T-helper 1 cell treated with Interleukin-12 subunit alpha and Interleukin-12 subunit beta and Interleukin-4 antibody, amounts not matched to agents 30 μg/mL and 1 μg/mL, for 36 hours (primary cell): ENCODE results near the gene PALD1.
"Not testable (repeated sequence)": the region's sequence is repeated elsewhere in the genome, so short reads cannot be mapped to it uniquely, and the experiment has no call there.

ENCODE experiments used
- H3K27ac Mint-ChIP-seq: one replicate; pipeline ENCODE4 v1.8.0; 2021; ENCODE audit warnings: mild to moderate bottlenecking, mixed read lengths
- H3K27me3 Mint-ChIP-seq: one replicate; pipeline ENCODE4 v1.8.0; 2021; ENCODE audit warnings: low read depth, mixed read lengths
- H3K36me3 Mint-ChIP-seq: one replicate; pipeline ENCODE4 v1.8.0; 2021; ENCODE audit warnings: low read depth, mixed read lengths
- H3K4me1 Mint-ChIP-seq: one replicate; pipeline ENCODE4 v1.8.0; 2021; ENCODE audit warnings: low read depth, mixed read lengths
- H3K4me3 Mint-ChIP-seq: one replicate; pipeline ENCODE4 v1.8.0; 2021; ENCODE audit warnings: mild to moderate bottlenecking, moderate library complexity, mixed read lengths
- H3K9me3 Mint-ChIP-seq: one replicate; pipeline ENCODE4 v1.8.0; 2021; ENCODE audit warnings: mixed read lengths

The PALD1 gene

GRCh38 chr10:70466951-70467350 is 11.6 kb upstream of the PALD1 start:
- Mint-ChIP-seq H3K4me3 (no peak overlapping the region), H3K36me3 (no peaks in the 10 kb centered on the region), H3K27me3 (peaks cover 14% of the 10 kb centered on the region), H3K4me1 (no peaks in the 10 kb centered on the region), H3K9me3 (no peaks in the 10 kb centered on the region), H3K27ac (no peak overlapping the region)

GRCh38 chr10:70472799-70473454 is 5.6 kb upstream of the PALD1 start:
- no peaks in the 10 kb centered on the region for H3K9me3 Mint-ChIP-seq
- peaks cover 45% of the 10 kb centered on the region for H3K27me3 Mint-ChIP-seq
- H3K4me3 Mint-ChIP-seq = no peak overlapping the region
- no peaks in the 10 kb centered on the region for H3K36me3 Mint-ChIP-seq
- H3K4me1 Mint-ChIP-seq = peaks cover 8% of the 10 kb centered on the region
- H3K27ac Mint-ChIP-seq = no peak overlapping the region

- no peaks in the 10 kb centered on the region for H3K9me3 Mint-ChIP-seq
- peaks cover 11% of the 10 kb centered on the region for H3K4me1 Mint-ChIP-seq
- H3K36me3 Mint-ChIP-seq = no peaks in the 10 kb centered on the region
- no peak overlapping the region for H3K4me3 Mint-ChIP-seq
- H3K27me3 Mint-ChIP-seq = peaks cover 52% of the 10 kb centered on the region
- H3K27ac Mint-ChIP-seq = no peak overlapping the region
Measured at GRCh38 chr10:70474780-70475179, 3.8 kb upstream of the PALD1 start.

- peaks cover 61% of the 10 kb centered on the region for H3K27me3 Mint-ChIP-seq
- H3K9me3 Mint-ChIP-seq = no peaks in the 10 kb centered on the region
- no peak overlapping the region for H3K4me3 Mint-ChIP-seq
- H3K27ac Mint-ChIP-seq = no peak overlapping the region
- peaks cover 20% of the 10 kb centered on the region for H3K4me1 Mint-ChIP-seq
- no peaks in the 10 kb centered on the region for H3K36me3 Mint-ChIP-seq
Measured at GRCh38 chr10:70475661-70476060, 2.9 kb upstream of the PALD1 start.

GRCh38 chr10:70476249-70477035 is 2.1 kb upstream of the PALD1 start:
- no peak overlapping the region for H3K27ac Mint-ChIP-seq
- H3K4me1 Mint-ChIP-seq = peaks cover 22% of the 10 kb centered on the region
- no peaks in the 10 kb centered on the region for H3K9me3 Mint-ChIP-seq
- no peak overlapping the region for H3K4me3 Mint-ChIP-seq
- H3K27me3 Mint-ChIP-seq = peaks cover 66% of the 10 kb centered on the region
- no peaks in the 10 kb centered on the region for H3K36me3 Mint-ChIP-seq

GRCh38 chr10:70477661-70478162 is 855 bp upstream of the PALD1 start:
- Mint-ChIP-seq H3K27ac (no peak overlapping the region), H3K9me3 (no peaks in the 10 kb centered on the region), H3K4me3 (peak overlapping the region; percentile 65), H3K36me3 (no peaks in the 10 kb centered on the region), H3K27me3 (peaks cover 70% of the 10 kb centered on the region), H3K4me1 (peaks cover 22% of the 10 kb centered on the region)

GRCh38 chr10:70479165-70479581 is 606 bp downstream of the PALD1 start:
- Mint-ChIP-seq H3K4me3 (no peak overlapping the region), H3K36me3 (no peaks in the 10 kb centered on the region), H3K27ac (no peak overlapping the region), H3K4me1 (peaks cover 22% of the 10 kb centered on the region), H3K27me3 (peaks cover 72% of the 10 kb centered on the region), H3K9me3 (no peaks in the 10 kb centered on the region)

- Mint-ChIP-seq H3K27me3 (peaks cover 69% of the 10 kb centered on the region), H3K9me3 (no peaks in the 10 kb centered on the region), H3K36me3 (no peaks in the 10 kb centered on the region), H3K27ac (no peak overlapping the region), H3K4me3 (peak overlapping the region; percentile 47), H3K4me1 (peaks cover 22% of the 10 kb centered on the region)
Measured at GRCh38 chr10:70479626-70480238, 1.2 kb downstream of the PALD1 start.

GRCh38 chr10:70480239-70480861 is 1.8 kb downstream of the PALD1 start:
- no peak overlapping the region for H3K27ac Mint-ChIP-seq
- H3K27me3 Mint-ChIP-seq = peaks cover 64% of the 10 kb centered on the region
- peaks cover 22% of the 10 kb centered on the region for H3K4me1 Mint-ChIP-seq
- H3K36me3 Mint-ChIP-seq = no peaks in the 10 kb centered on the region
- no peaks in the 10 kb centered on the region for H3K9me3 Mint-ChIP-seq
- H3K4me3 Mint-ChIP-seq = peak overlapping the region; percentile 47

- no peak overlapping the region for H3K27ac Mint-ChIP-seq
- peaks cover 57% of the 10 kb centered on the region for H3K27me3 Mint-ChIP-seq
- H3K4me3 Mint-ChIP-seq = no peak overlapping the region
- H3K9me3 Mint-ChIP-seq = no peaks in the 10 kb centered on the region
- peaks cover 22% of the 10 kb centered on the region for H3K4me1 Mint-ChIP-seq
- no peaks in the 10 kb centered on the region for H3K36me3 Mint-ChIP-seq
Measured at GRCh38 chr10:70481105-70481504, 2.5 kb downstream of the PALD1 start.

GRCh38 chr10:70481831-70482530 is 3.4 kb downstream of the PALD1 start:
- Mint-ChIP-seq H3K27me3 (peaks cover 48% of the 10 kb centered on the region), H3K9me3 (no peaks in the 10 kb centered on the region), H3K4me1 (peaks cover 20% of the 10 kb centered on the region), H3K4me3 (no peak overlapping the region), H3K36me3 (no peaks in the 10 kb centered on the region), H3K27ac (no peak overlapping the region)

- Mint-ChIP-seq H3K4me1 (peaks cover 13% of the 10 kb centered on the region), H3K9me3 (no peaks in the 10 kb centered on the region), H3K27ac (no peak overlapping the region), H3K27me3 (peaks cover 41% of the 10 kb centered on the region), H3K36me3 (no peaks in the 10 kb centered on the region), H3K4me3 (no peak overlapping the region)
Measured at GRCh38 chr10:70482982-70483760, 4.6 kb downstream of the PALD1 start.

- not testable (repeated sequence) for H3K36me3 Mint-ChIP-seq, H3K9me3 Mint-ChIP-seq, H3K27ac Mint-ChIP-seq, H3K4me3 Mint-ChIP-seq
- Mint-ChIP-seq H3K27me3 (peaks cover 47% of the 10 kb centered on the region), H3K4me1 (peaks cover 13% of the 10 kb centered on the region)
Measured at GRCh38 chr10:70483872-70484271, 5.3 kb downstream of the PALD1 start.
